Nephron progenitor cell (in vitro differentiated cells): ENCODE data around the gene COX5A.
"Not testable (repeated sequence)": the region's sequence is repeated elsewhere in the genome, so short reads cannot be mapped to it uniquely, and the experiment has no call there.

Source experiments
- DNase-seq: peaks from one replicate; pipeline ENCODE4 v3.0.0; 2021
- H3K27ac Mint-ChIP-seq: 2 replicates; pipeline ENCODE4 v1.8.0; 2021; ENCODE audit warnings: mild to moderate bottlenecking, moderate library complexity, mixed read lengths
- H3K27me3 Mint-ChIP-seq: 2 replicates; pipeline ENCODE4 v1.8.0; 2021; ENCODE audit warnings: mild to moderate bottlenecking, low read depth, mixed read lengths; ENCODE audit not compliant: poor library complexity
- H3K36me3 Mint-ChIP-seq: 2 replicates; pipeline ENCODE4 v1.8.0; 2021; ENCODE audit warnings: low read depth, mixed read lengths
- H3K4me1 Mint-ChIP-seq: 2 replicates; pipeline ENCODE4 v1.8.0; 2021; ENCODE audit warnings: mixed read lengths
- H3K4me3 Mint-ChIP-seq: 2 replicates; pipeline ENCODE4 v1.8.0; 2021; ENCODE audit warnings: mild to moderate bottlenecking, moderate library complexity, mixed read lengths
- H3K9me3 Mint-ChIP-seq: 2 replicates; pipeline ENCODE4 v1.8.0; 2021; ENCODE audit warnings: mild to moderate bottlenecking, moderate library complexity, mixed read lengths
- TF ChIP-seq, protein P1 (sequence below): fragments of 200-600 bp; sonication (generic); IDR thresholded peaks from 2 replicates; pipeline ENCODE4 v1.5.0; 2021; ENCODE audit warnings: antibody characterized with exemption

The COX5A gene

GRCh38 chr15:74951006-74951405, 13.1 kb upstream of the COX5A start:
- peaks cover 18% of the 10 kb centered on the region for H3K4me1 Mint-ChIP-seq
- no peak overlapping the region for H3K27ac Mint-ChIP-seq
- no peak for DNase-seq
- no peaks in the 10 kb centered on the region for H3K36me3 Mint-ChIP-seq
- H3K4me3 Mint-ChIP-seq = no peak overlapping the region
- H3K9me3 Mint-ChIP-seq = no peaks in the 10 kb centered on the region
- H3K27me3 Mint-ChIP-seq = peaks cover 30% of the 10 kb centered on the region
- TF ChIP-seq, protein P1, sequence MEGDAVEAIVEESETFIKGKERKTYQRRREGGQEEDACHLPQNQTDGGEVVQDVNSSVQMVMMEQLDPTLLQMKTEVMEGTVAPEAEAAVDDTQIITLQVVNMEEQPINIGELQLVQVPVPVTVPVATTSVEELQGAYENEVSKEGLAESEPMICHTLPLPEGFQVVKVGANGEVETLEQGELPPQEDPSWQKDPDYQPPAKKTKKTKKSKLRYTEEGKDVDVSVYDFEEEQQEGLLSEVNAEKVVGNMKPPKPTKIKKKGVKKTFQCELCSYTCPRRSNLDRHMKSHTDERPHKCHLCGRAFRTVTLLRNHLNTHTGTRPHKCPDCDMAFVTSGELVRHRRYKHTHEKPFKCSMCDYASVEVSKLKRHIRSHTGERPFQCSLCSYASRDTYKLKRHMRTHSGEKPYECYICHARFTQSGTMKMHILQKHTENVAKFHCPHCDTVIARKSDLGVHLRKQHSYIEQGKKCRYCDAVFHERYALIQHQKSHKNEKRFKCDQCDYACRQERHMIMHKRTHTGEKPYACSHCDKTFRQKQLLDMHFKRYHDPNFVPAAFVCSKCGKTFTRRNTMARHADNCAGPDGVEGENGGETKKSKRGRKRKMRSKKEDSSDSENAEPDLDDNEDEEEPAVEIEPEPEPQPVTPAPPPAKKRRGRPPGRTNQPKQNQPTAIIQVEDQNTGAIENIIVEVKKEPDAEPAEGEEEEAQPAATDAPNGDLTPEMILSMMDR = no peak

DNA sequence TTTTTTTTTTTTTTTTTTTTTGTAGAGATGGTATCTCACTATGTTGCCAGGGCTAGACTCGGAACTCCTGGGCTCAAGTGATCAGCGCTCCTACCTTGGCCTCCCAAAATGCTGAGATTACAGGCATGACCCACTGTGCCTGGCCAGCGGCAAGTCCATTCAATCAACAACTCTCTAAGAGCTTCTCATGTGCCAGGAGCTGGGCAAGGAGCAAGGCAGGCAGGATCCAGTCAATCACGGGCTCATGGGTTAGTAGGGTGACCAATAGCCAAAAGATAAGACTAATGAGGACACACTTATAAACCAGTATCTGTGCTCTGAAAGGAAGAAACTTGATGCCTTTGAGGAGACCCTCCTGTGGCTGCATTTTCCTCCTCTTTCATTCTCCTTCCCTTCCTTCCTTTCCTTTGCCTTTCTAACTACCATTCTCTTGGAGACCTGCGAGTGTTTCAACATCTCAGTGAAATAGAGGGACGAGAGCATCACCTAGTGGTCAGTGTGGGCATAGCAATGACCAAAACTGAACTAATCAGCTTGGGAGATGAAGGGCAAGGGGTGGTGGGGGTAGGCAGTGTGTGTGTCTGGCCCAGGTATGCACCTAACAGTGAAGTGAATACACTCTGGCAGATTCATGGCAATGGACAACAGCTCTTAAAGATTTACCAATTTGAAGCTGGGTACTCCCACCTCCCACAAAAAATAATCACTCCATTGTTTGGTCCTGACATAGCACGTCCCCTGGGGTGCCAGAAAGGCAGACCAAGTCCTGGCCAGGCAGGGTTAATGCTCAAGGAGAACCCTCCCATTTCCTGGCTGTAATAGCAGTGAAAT, 12.4 kb upstream of the COX5A start:
- H3K9me3 Mint-ChIP-seq = no peaks in the 10 kb centered on the region
- peaks cover 24% of the 10 kb centered on the region for H3K27me3 Mint-ChIP-seq
- H3K36me3 Mint-ChIP-seq = no peaks in the 10 kb centered on the region
- H3K4me1 Mint-ChIP-seq = peaks cover 14% of the 10 kb centered on the region
- H3K4me3 Mint-ChIP-seq = no peak overlapping the region
- no peak overlapping the region for H3K27ac Mint-ChIP-seq
- TF ChIP-seq, protein P1 = peak; percentile 98
- peak; percentile 89 for DNase-seq

GRCh38 chr15:74937272-74937589, 642 bp downstream of the COX5A start:
- Mint-ChIP-seq H3K27me3 (peaks cover 6% of the 10 kb centered on the region), H3K4me3 (peak overlapping the region; percentile 93), H3K27ac (peak overlapping the region; percentile 62), H3K36me3 (peaks cover 13% of the 10 kb centered on the region), H3K4me1 (peaks cover 28% of the 10 kb centered on the region), H3K9me3 (no peaks in the 10 kb centered on the region)
- TF ChIP-seq, protein P1 = no peak
- DNase-seq = no peak

- peak; percentile 10 for DNase-seq
- H3K27ac Mint-ChIP-seq, H3K27me3 Mint-ChIP-seq, H3K9me3 Mint-ChIP-seq: not testable (repeated sequence)
- peaks cover 28% of the 10 kb centered on the region for H3K4me1 Mint-ChIP-seq
- peak overlapping the region; percentile 76 for H3K4me3 Mint-ChIP-seq
- H3K36me3 Mint-ChIP-seq = peaks cover 28% of the 10 kb centered on the region
Measured at GRCh38 chr15:74935193-74935592, 2.7 kb downstream of the COX5A start.

GRCh38 chr15:74933573-74933972, 4.3 kb downstream of the COX5A start:
- TF ChIP-seq, protein P1 = no peak
- Mint-ChIP-seq H3K4me1 (peaks cover 18% of the 10 kb centered on the region), H3K27me3 (no peaks in the 10 kb centered on the region), H3K9me3 (no peaks in the 10 kb centered on the region), H3K36me3 (peaks cover 44% of the 10 kb centered on the region), H3K4me3 (no peak overlapping the region), H3K27ac (no peak overlapping the region)
- DNase-seq = no peak

GRCh38 chr15:74928771-74929198, 9.1 kb downstream of the COX5A start:
- Mint-ChIP-seq H3K9me3 (no peaks in the 10 kb centered on the region), H3K27ac (no peak overlapping the region), H3K36me3 (peaks cover 62% of the 10 kb centered on the region), H3K4me3 (no peak overlapping the region), H3K4me1 (no peaks in the 10 kb centered on the region), H3K27me3 (no peaks in the 10 kb centered on the region)
- DNase-seq = no peak
- TF ChIP-seq, protein P1 = no peak
